HG03103 (cell line): ENCODE data around the gene MYEOV.

ENCODE experiments used
- ATAC-seq: cut with Tn5 transposase; IDR thresholded peaks from one replicate; pipeline ENCODE4 v1.9.1; 2021; ENCODE audit warnings: low read depth; ENCODE audit not compliant: unreplicated experiment

Gene MYEOV

DNA sequence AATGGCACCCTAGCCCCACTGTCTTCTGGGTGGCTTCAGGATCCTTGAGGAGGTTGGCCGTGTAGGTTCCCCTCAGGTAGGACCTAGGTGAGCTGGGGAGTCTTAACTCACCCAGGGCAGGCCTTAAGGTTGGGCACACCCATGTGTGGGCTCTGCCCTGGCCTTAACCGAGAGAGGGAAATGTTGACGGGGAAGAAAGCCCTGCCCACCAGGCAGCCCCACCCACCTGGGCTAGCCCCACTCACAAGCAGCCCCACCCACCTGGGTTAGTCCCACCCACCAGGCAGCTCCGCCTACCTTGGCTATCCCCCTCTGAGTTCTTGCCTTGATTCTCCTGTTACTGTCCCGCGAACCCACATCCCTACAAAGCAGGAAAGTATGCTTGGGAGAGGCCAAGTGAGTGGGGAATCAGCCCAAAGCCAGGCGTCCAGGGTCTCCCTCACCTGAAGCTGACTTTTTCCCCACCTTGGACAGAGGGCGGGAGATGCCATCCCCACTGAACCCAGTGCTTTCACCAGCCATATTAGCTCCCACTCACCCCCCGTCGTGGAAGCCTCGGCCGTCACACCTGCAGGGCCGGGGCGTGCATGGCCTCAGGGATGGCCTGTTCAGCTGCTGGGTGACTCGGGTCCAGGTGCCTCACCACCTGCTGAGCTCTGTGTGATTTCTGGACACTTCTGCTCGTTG, at the start of gene MYEOV:
TSS of gene MYEOV (plus strand) at position 337 of the 687 bp plus-strand sequence. CDS start 1,200 bp downstream, outside the sequence.
- no peak for ATAC-seq

DNA sequence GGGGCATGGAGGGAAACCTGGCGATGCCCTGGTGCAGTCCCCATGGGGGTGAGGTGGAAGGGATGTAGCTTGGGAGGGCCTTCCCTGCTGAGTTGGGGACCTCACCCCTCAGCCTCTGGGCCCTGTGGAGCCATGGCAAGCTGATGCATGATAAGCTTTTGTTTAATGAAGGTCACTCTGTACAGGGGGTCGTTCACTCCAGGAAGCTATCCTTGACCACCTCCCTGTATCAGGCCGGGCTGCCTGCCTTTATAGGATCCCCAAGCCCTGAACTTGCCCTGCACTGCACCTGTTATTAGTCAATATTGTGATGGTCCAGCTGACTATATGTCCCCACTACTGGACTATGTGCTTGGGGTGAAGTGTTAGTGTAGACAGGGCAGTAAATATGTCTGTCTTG, 49.7 kb upstream of the MYEOV start:
- ATAC-seq, result no peak

DNA sequence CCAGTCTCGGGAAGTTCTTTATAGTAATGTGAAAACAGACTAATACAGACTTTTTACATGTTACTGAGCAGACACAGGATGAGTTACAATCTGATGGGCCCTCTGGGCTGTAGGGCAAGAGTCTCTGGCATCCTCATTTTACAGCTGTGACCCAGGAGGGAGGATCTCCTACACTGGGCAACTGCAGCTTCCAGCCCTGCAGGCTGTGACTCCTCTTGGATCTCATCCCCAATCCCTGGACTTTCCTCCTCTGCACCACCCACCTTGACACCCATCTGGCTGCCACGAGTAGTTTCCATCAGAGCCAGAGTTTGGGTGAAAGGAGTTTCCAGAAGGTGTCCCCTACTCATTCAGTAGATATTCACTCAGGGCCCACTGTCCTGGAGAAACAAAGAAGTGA, 48.9 kb upstream of the MYEOV start:
- ATAC-seq, result no peak

DNA sequence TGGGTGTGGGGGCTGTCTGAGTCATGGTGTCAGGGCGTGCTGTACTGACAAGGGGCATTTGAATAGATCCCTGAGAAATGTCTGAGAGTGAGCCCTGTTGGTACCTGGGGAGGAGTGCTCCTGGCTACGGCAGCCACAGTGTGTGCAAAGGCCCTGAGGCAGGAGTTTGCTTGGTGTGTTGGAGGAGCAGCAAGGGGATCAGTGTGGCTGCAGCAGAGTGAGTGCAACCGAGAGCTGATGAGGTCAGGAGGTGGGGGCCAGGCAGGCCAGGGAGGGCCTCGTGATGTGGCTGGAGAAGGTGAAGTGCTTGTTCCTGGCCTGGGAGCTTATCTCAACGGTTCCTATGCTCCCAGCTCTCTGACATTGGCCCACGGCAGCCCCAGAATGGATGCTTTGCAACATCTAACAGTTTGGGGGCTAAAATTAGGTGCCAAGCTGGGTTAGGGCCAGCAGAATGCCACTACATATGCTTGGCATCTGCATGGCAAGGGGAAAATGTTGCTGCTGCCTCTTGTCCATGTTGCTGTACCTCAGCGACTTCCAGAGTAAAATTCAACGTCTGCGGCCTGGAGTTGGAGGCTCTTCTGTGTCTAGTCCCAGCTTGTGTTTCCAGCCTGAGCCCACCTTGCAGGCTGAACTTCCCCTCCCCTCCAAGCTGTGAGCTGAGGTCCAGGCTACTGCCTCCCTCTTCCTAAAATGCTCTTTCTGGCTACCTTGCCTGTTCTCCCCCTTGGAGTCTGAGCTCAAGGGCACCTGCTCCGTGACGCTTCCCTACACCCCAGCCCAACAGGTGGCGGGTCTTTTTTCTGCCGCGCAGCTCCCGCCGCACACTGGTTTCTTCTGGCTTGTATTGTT, 48.2 kb upstream of the MYEOV start:
- no peak for ATAC-seq

DNA sequence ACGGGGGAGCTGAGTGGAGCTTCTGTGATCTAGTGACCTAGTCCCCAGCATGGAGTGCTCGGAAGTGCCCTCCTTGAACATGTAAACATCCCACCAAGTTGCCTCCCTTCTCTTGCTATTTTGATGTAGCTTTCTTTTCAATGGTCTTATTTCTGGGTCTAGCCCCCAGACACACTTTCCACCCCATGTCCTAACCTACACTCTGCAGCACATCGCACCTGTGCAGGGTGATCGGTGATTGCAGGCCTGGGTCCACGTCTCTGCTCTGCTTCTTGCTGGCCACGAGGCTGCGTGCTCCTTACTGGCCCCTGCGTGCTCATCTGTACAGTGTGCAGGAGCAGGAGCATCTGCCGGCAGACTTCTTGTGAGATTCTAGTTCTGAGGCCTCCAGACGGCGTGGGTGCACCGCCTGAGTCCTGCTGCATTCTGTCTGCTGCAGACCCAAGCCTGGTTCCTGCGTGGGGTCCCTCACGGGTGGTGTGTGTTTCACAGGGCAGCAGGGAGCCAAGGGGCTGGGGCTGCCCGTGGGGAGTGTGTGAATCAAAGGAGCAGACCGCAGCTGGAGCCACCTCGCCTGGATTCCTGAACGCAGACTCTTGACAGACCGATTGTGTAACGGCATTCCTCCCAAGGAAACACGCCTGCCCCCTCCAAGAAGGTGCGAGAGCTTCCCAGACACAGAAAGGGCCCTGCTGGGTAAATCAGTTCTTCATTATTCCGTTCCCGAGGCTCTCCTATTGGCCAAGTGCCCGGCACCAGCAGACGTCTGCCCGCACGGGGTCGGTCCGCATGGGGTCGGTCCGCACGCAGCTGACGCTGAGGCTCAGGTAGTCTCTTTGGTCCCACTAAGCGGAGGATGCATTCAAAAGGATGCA, 44.4 kb upstream of the MYEOV start:
- no peak for ATAC-seq

DNA sequence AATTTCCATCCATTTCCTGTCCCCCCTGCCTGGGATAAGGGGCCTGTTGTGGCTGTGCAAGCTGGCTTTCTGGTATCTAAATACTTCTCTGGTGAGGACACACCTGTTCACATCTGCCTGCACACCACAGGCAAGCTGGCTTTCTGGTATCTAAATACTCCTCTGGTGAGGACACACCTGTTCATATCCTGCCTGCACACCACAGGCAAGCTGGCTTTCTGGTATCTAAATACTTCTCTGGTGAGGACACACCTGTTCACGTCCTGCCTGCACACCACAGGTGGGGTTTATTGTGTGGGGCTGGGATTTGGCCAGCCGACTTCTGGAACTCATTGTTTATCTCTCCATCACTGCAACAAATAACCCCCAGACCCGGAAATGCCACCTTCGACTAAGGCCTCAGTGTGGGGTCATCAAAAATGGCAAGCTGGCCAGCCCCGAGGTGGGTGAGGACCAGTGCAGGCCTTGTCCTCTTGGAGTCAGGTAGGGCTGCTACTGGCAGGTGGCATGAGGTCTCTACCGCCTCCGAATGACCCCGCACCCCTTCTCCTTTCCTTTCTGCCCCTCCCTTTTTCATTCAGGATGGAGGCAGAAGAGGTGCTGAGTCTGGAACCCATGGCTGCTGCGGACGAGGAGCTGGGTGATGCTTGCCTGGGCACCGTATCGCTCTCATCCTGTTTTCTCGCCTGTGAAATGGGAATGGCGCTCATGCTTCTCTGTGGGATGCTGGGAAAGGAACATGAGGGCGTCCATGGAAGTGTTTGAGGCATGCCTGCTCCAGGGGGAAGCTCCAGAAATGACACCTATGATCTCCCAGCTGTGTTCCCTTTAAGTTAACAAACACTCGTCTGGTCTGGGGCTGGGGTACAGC, 43.5 kb upstream of the MYEOV start:
- no peak for ATAC-seq

DNA sequence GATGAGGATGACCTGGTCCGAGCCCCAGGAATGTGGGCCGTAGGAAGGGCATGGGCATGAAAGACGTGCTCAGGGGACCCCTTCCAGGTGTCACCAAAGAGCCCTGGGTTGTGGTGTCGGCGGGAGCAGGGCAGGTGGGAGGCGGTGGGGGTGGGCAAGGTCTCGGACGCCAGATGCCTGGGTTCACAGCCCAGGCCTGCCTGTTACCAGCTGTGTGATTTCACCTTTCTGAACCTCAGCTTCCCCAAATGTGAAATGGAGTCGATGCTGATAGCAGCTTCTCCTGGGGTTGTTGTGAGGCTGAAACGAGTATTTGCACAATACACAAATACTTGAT, 42.9 kb upstream of the MYEOV start:
- no peak for ATAC-seq

DNA sequence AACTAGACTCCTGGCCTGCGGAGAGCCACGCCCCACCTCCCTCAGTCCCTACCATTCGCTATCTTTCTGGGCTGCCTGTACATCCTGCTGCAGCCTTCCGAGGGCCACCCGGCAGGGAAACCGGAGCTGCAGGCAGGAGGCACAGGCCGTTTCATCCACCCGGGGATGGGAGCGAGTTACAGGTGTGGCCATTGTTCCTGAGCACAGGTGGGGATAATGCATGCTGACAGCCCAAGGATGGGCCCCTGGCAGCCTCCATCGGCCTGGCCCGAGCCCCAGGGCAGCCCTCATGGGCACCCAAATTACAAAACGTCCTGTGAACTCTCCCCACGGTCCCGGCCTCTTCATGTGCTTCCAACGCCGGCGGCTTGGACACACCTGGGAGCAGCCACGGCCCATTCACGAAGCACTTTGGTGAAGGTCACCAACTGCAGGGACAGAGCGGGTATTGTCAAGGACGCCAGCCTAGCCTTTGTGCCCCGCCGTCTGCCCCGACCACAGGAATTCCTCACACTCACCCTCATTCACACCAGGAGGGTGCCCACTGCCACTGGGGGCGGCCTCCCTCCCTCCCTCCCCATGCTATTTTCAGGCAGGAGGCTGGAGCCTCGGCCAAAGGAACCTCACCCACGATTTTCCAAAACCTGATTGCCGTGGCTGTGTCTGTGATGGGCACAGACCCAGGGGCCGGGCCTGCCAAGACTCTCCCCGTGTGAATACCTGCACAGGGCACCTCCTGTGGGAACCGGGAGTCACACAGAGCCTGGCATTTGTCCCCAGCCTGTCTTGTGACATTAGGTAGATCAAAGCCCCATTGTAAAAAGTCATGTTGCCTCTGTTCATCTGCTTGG, 42.1 kb upstream of the MYEOV start:
- no peak for ATAC-seq

DNA sequence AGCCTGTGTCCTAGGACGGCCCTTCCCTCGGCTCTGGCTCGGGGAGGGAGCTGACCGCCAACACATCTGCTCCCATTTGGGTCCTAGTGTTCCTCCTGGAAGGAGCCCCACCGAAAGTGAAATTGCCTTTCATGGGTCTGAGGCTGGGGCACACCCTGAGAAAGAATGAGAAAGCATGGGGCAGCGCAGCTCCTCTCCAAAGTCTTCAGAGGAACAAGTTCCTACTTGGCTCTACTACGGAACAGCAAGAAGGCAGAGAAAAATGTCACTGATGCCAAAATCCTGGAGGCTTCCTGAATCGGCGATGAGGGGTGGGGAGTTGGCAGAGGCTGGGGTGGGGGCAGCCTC, 41.5 kb upstream of the MYEOV start:
- ATAC-seq, result no peak

DNA sequence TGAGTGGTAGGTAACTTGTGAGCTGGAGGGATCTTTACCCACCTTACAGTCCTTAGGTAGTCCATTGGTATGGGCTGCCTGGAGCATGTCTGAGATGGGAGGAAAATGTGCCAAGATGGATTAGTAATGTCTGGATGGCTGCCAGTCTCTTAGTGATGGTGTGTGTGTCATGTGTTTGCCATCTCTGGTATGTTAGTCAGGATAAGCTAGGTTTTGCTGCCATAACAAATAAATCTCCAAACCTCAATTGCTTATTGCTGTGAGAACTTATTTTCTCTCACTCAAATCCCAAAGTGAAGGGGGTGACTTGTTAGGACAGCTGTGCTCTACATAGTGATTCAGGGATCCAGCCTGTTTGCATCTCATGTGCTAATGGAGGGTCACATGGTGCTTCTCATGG, 40.9 kb upstream of the MYEOV start:
- ATAC-seq, result no peak

DNA sequence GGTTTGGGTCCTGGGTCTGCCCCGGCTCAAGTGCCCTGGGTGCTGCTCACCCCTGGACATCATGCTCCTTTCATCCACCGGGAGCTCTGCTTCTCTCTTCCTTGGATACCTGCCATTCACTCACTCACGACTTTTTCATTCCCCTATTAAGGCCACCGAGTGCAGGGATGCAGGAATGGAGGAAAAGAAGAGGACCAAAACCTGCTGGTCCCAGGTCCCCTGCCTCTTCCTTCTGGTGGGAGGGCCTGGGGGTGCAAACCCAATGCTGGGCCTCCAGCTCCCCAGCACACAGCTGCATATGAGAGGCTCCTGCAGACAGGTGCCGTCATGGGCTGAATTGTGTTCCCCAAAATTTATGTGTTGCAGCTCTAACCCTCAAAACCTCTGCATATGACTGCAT, 36.8 kb upstream of the MYEOV start:
- ATAC-seq, result no peak

DNA sequence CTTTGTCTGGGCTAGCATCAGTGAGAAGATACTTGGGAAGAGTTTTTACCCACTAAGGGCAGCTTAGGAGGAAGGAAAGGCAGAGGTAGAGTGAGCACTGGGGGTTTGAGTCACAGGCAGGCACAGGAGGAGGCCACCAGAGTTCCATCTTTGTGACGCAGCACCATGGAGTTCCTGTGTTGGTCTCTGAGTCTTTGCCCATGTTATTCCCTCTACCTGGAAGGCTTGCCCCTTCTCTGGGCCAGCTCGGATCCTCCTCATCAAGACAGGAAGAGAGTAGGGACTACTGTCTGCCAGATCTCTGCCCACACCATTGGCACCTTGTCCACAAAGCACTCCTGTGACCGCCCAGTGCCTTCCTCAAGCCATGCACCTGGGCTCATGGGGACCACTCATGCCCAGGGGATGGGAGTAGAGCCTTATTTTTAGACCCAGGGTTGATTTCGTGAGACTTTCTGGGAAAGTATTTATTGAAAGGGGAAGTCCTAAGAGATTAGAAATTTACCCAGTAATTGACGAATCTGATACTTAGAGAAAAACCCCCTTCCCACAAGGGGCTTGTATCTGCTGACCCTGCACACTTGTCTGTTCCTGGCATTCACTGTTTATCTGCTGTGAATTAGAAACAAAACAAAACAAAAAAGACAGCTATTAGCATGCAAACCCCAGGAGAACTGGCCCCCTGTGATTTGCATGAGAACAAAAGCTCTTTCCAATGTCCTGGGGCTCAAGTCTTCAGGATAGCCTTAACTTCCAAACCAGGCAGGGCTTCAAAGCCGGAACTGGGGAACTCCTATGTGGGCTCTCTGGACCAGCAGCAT, 35.9 kb upstream of the MYEOV start:
- ATAC-seq, result no peak

DNA sequence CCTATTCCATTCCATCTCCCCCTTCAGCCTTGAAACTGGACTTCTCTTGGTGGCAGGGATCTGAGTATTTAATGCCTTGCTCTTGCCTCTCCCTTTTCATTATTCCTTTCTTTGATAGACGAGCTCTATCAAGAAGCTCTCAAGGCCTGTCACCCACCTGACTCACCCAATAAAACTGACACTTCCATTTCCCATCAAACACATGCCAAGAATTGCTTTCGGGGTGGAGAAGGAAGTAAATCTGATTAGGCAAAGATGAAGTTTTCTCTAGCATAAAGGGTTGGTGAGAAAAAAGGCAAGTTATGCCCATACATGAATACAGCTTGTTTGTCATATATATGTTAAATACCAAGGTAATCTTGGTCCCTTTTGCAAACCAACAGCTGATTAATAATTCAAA, 34.9 kb upstream of the MYEOV start:
- ATAC-seq, result no peak

DNA sequence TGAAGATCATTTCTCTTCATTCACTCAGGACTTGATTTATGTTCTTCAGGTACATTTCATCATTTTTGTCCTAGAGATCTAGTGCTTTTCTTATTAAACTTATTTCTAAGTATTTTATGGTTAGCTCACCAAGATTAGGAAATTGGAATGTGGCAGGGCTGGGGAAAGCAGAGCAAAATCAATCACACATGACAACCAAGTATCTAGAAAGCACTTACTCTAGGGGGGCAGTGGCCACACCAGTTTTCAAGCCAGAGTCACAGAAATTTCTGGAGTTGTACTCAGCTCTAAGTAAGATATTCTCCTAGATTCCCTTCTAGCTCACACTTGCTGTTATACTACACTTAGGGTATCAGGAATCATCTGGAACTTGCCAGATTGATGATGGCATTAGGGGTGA, 33.3 kb upstream of the MYEOV start:
- ATAC-seq, result no peak

DNA sequence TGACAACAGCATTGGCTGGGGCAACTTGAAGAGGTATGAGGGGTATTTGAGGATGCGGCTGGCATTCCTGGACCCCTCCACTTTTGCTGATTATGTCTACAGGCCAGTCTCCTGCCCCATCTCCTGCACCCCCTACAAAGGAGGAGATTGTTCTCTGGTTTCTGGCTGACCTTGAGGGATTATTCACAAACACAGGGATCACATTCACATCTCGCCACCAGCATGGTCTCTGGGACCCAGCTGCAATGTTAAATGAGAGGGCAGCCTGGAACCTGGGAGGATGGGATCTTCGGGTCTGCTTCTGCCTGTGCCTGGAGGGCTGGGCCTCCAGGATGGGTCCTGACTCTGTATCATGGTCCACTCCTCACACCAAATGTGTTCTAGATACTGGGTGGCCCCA, 32.8 kb upstream of the MYEOV start:
- ATAC-seq, result no peak

DNA sequence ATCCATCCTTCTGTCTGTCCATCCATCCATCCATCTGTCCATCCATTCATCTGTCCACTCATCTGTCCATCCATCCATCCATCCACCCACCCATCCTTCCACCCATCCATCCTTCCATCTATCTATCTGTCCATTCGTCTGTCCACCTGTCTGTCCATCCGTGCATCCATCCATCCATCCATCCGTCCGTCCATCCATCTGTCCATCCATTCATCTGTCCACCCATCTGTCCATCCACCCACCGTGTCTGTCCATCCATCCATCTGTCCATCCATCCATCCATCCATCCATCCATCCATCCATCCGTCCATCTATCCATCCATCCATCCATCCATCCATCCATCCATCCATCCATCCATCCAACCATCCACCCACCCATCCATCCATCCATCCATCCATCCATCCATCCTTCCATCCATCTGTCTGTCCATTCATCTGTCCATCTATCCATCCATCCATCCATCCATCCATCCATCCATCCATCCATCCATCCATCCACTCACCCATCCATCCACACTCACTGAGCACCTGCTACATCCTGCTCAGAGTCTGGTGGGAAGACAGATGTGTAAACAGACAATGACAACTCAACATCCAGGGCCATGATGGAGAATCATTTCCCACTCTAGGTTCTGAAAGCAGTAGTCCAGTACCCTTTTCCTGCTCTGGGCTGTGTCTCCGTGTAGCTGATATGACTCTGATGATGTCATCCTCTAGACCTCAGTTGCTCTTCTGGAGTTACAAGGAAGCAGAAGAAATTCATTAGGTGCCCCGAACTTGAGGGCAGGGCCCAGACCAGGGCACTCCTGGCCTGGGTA, 30.8 kb upstream of the MYEOV start:
- ATAC-seq, result no peak

DNA sequence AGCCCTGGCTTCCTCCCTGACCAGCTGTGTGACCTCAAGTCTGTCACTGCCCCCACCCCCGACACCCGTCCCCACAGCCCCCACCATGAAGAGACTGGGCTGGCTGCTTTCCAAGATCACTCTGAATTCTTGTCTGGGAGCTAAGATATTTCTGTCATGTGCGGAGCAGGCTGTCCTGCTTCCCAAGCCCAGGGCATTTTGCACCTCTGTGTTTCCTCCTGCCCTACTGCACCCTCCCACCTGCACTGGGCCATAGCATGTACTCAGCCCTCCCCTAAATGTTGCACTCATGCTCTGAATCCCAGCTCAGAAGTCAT, 30.3 kb upstream of the MYEOV start:
- no peak for ATAC-seq

DNA sequence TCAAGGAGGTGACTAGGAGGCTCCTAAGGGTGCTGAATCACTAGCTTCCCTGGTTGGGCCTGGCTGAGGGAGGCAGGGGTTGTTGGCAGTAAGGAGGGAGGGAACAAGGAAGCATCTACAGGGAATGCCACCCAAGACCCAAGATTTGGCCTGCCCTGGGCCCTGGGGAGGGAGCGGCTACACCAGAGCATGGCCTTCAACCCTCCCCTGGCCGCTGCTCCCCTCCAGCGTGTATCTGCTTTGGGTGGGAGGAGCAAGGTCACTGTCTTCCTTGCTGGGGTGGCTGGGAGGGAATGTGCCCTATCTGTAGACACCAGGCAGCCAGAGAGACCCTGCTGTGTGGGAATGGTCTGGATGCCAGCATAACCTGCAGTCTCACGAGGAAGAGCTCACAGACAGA, 29.5 kb upstream of the MYEOV start:
- ATAC-seq, result no peak
